ENCODE measurements around the gene GIT2.

DNA sequence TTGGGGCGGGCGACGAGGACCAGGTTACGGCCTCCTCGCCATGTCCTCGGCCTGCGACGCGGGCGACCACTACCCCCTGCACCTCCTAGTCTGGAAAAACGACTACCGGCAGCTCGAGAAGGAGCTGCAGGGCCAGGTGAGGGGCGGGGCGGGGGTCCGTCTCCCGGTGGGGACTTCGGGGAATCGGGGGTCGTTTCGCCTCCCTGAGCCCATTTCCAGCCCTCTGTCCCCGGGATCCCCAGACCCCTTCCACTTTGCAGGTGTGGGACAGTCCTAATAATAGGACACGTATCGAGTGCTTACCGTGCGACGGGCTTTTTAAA is 3.4 kb upstream of the GIT2 start:
- no peak for TF ChIP-seq TAF1 (IDR thresholded peaks at IDR 0.05; ENCODE audit: borderline replicate concordance, low read depth, low read length)
- TF ChIP-seq POLR2AphosphoS5 (IDR thresholded peaks at IDR 0.05; ENCODE audit: low read depth, low read length), result no peak
